HG03045 (cell line): Measurements from ENCODE around the gene ZNF609.
"Not testable (repeated sequence)": the region's sequence is repeated elsewhere in the genome, so short reads cannot be mapped to it uniquely, and the experiment has no call there.

Experiments
- ATAC-seq: cut with Tn5 transposase; IDR thresholded peaks from one replicate; pipeline ENCODE4 v1.9.1; 2021; ENCODE audit warnings: mild to moderate bottlenecking, moderate library complexity; ENCODE audit not compliant: unreplicated experiment

The ZNF609 gene

GRCh38 chr15:64580696-64581407, 120.5 kb downstream of the ZNF609 start:
- no peak for ATAC-seq

- ATAC-seq: no peak
Measured at GRCh38 chr15:64581408-64581761, 121.0 kb downstream of the ZNF609 start.

- ATAC-seq: no peak
Measured at GRCh38 chr15:64582202-64582601, 121.8 kb downstream of the ZNF609 start.

GRCh38 chr15:64583519-64583918, 123.1 kb downstream of the ZNF609 start:
- no peak for ATAC-seq

- ATAC-seq: no peak
Measured at GRCh38 chr15:64583983-64584382, 123.6 kb downstream of the ZNF609 start.

GRCh38 chr15:64586259-64586870, 126.0 kb downstream of the ZNF609 start:
- ATAC-seq: no peak

- ATAC-seq: no peak
Measured at GRCh38 chr15:64586984-64587383, 126.6 kb downstream of the ZNF609 start.

GRCh38 chr15:64589435-64590084, 129.2 kb downstream of the ZNF609 start:
- no peak for ATAC-seq

GRCh38 chr15:64592845-64593244, 132.5 kb downstream of the ZNF609 start:
- not testable (repeated sequence) for ATAC-seq

GRCh38 chr15:64596701-64597476, 136.5 kb downstream of the ZNF609 start:
- no peak for ATAC-seq

GRCh38 chr15:64597477-64597822, 137.1 kb downstream of the ZNF609 start:
- no peak for ATAC-seq

GRCh38 chr15:64599226-64599625, 138.8 kb downstream of the ZNF609 start:
- no peak for ATAC-seq

GRCh38 chr15:64599716-64600115, 139.3 kb downstream of the ZNF609 start:
- no peak for ATAC-seq

GRCh38 chr15:64600794-64601193, 140.4 kb downstream of the ZNF609 start:
- ATAC-seq: no peak

- ATAC-seq: no peak
Measured at GRCh38 chr15:64604319-64604718, 143.9 kb downstream of the ZNF609 start.

- not testable (repeated sequence) for ATAC-seq
Measured at GRCh38 chr15:64607416-64607815, 147.0 kb downstream of the ZNF609 start.

GRCh38 chr15:64610257-64610919, 150.0 kb downstream of the ZNF609 start:
- no peak for ATAC-seq

- ATAC-seq: no peak
Measured at GRCh38 chr15:64611085-64611725, 150.8 kb downstream of the ZNF609 start.

- ATAC-seq: no peak
Measured at GRCh38 chr15:64614519-64614918, 154.1 kb downstream of the ZNF609 start.

GRCh38 chr15:64617727-64618126, 157.3 kb downstream of the ZNF609 start:
- ATAC-seq: no peak

- no peak for ATAC-seq
Measured at GRCh38 chr15:64618138-64618537, 157.8 kb downstream of the ZNF609 start.
